22Rv1 (cell line): ENCODE data around the gene GNB1L.
"Not testable (repeated sequence)": the region's sequence is repeated elsewhere in the genome, so short reads cannot be mapped to it uniquely, and the experiment has no call there.

Experiments
- H3K27ac ChIP-seq: fragments of 450-650 bp; 2 replicates; pipeline ENCODE4 v1.5.1; 2017
- CTCF ChIP-seq: fragments of 450-650 bp; IDR thresholded peaks from 2 replicates; pipeline ENCODE4 v1.5.1; 2017; ENCODE audit warnings: mild to moderate bottlenecking
- ZFX ChIP-seq: fragments of 450-650 bp; IDR thresholded peaks from 2 replicates; pipeline ENCODE4 v1.6.1; 2017; ENCODE audit warnings: antibody characterized with exemption, borderline replicate concordance

The GNB1L gene

GRCh38 chr22:19887256-19887985, 32.7 kb upstream of the GNB1L start:
- H3K27ac ChIP-seq = no peak overlapping the region
- no peak for TF ChIP-seq ZFX
- TF ChIP-seq CTCF = no peak

- H3K27ac ChIP-seq = no peak overlapping the region
- TF ChIP-seq ZFX (no peak), CTCF (no peak)
These were observed 32.1 kb upstream of the GNB1L start for GRCh38 chr22:19886605-19887255.

- H3K27ac ChIP-seq = no peak overlapping the region
- TF ChIP-seq CTCF = no peak
- no peak for TF ChIP-seq ZFX
These were observed 31.3 kb upstream of the GNB1L start for GRCh38 chr22:19885841-19886592.

GRCh38 chr22:19884954-19885751, 30.5 kb upstream of the GNB1L start:
- TF ChIP-seq CTCF = no peak
- TF ChIP-seq ZFX = no peak
- H3K27ac ChIP-seq = no peak overlapping the region

- H3K27ac ChIP-seq = no peak overlapping the region
- TF ChIP-seq ZFX = no peak
- no peak for TF ChIP-seq CTCF
These were observed 29.7 kb upstream of the GNB1L start for GRCh38 chr22:19884161-19884953.

- H3K27ac ChIP-seq = not testable (repeated sequence)
These were observed 28.8 kb upstream of the GNB1L start for GRCh38 chr22:19883446-19883845.
